Kidney capillary endothelial cell (primary cell): ENCODE data around the gene ATP1A2.
A peak's percentile ranks its signal among the peaks of the same experiment; 100 is the strongest.

Experiments
- DNase-seq: peaks from one replicate; pipeline ENCODE4 v3.0.0-alpha.2; 2018; ENCODE audit warnings: low spot score

ATP1A2 gene

DNA sequence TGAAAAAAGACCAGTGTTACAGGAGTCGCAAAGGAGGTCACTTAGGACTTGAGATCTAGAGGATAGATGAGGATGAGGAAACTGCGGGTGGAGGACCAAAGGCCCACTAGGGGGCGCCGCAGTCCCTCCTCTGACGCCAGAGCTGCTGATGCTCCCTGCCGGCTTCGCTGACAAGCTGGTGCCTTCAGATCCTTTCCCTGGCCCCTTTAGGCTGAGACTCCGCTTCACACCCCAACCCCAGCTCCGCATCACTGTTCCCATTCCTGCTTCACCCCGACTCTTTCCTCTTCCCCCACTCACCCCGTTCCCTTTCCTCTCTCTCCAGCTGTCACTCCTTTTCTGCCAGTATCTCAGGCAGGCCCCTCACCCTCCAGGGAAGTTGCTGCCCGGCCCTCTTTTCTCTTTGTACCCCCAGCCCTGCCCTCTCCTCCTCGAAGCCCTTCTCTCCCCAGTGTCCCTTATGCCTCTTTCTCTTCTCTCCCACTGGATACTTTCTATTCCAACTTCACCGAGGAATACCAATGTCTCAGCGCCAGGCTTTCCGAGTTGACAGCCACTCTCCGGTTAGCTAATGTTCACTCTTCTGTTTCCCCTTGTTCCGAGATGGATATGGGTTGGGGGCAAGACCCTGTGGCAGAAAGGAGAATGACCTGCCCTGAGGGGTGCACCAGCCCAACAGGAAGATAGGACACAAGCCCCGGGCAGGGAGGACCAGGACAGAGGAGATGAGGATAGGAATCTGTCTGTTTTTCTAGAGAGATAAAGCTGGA lies 29.7 kb upstream of the ATP1A2 start:
- DNase-seq: peak; percentile 62

DNA sequence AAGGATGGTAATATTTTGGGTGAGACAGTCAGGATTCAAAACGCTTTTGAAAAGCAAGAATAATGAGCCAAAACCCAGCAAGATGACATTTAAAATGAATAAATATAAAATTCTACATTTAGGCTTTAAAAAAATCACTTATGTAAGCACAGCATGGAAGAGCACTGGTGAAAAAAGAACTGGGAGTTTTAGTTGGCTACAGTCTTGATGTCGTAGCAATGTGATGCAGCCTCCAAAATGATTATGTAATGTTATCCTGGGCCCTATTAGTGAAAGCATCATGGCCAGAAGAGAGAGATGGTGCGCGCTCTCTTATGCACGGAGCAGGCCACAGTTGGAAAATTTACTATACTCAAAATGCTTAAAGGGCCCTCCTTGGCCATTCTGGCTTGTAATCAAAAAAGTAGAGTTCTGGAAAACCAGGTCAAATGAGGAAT lies 29.1 kb upstream of the ATP1A2 start:
- no peak for DNase-seq

- DNase-seq: no peak
These were observed 28.4 kb upstream of the ATP1A2 start for GRCh38 chr1:160087118-160087662.

DNA sequence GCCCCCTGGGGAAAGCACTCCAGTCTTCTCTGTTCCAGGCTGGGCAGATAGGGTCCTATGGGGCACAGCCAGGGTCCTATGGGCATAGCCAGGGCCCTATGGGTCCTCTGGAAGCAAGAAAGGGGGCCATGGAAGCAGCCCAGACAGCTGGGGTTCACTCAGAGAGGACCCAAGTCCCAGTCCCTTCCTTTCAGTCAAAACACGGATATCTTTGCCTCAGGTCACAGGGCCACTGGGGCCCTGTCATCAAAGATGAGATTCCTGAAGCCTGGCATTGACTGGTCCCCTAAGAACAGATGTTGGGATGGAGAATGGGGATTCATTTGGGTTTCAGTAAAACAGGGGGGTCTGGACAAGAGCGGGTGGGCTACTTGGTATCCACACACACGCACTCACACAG lies 25.7 kb upstream of the ATP1A2 start:
- DNase-seq: no peak

- DNase-seq: no peak
These were observed 24.8 kb upstream of the ATP1A2 start for GRCh38 chr1:160090760-160091159.

GRCh38 chr1:160091666-160092223 lies 23.8 kb upstream of the ATP1A2 start:
- no peak for DNase-seq

DNA sequence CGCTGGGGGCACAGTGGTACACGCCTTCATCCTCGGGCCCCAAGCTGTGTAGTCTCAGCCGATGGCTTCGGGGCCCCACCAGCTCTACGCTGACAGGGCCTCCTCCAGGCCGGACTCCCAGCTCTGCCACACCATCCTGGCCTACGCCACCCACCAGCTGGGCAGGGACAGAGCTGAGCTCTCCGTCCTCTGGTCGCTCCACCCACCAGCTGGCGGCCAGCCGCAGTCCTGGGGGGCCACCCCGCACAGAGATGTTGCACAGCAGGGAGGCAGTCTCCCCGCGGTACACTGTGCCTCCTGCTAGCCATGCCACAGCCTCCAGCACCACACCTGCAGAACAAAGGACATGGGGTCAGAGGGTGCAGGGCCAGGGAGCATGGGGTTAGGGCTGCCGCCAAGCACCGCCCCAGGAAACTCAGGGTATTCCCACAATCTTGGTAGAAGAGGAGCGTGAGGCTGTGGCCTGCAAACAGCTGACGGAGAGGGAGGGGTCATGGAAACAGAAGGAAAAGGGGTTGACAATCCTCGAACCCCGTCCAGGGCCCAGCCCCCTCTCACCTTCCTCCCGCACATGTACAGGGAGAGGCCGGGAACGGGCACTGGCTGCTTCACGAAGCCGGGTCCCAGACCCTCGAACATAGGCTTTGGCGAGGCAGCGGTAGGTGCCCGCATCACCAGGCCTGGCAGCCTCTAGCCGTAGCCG lies 23.0 kb upstream of the ATP1A2 start:
- DNase-seq: no peak

GRCh38 chr1:160093069-160093395 lies 22.5 kb upstream of the ATP1A2 start:
- no peak for DNase-seq

DNA sequence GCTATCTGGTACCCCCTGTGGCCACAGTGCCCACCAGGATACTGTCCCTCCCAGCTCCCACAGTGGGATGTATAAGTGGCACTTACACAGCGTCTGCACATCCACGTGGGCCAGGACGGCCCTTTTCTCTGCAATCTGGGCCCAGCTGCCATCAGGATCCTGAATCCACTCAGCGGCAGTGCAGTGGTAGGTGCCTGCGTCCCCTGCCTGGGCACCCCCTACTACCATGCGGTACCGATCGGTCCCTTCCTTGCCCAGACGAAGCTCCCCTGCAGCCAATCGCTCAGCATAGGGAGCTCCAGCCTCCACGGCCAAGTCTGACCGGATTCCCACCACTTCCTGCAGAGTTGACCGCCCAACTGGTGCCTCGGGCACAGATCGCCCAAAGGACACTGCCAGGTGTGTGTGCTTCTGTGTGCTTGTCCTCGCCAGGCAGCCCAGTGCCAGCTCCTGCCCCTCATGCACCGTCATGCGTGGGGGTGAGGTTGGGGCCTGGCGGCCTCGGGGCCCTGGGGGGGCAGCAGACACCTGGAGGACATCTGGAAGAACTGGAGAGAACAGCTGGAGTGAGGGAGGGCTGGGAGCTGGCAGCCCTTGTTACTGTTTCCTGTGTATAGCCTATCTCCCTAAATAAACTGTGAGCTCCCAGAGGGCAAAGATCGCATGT lies 21.8 kb upstream of the ATP1A2 start:
- DNase-seq: no peak

DNA sequence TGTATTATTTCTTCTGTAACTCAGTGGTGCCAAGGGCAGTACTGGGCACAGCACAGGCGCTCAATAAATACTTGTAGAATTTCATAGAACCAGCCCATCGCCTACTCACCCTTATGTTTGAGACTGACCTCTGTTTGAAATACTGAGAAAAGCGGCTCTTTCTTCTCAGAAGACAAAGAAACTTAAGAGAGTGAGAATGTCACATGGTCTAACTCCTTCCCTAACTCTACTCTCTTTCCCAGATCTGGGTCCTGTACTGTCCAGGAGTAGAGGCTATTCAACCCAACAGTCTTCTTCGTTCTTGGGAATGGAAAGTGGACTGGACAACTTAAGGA lies 21.3 kb upstream of the ATP1A2 start:
- DNase-seq: no peak

DNA sequence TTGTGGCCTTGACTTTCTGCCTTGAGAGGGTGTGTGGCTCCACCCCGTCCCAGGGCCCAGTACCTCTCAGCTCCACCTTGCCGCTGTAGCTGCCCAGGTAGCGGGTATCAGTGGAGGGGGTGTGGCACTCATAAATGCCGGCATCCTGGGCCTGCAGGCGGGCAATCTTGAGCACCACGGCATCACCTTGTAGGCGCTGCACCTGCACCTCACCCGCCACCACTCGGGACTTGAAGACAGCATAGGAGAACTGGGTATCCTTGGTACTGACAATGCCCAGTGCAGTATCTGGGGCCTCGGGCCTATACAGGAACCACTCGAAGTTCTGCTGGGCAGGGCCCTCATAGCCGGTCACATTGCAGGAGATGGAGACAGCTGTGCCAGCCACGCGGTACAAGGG lies 20.8 kb upstream of the ATP1A2 start:
- no peak for DNase-seq

GRCh38 chr1:160095382-160096105 lies 20.0 kb upstream of the ATP1A2 start:
- no peak for DNase-seq

GRCh38 chr1:160096274-160097116 lies 19.1 kb upstream of the ATP1A2 start:
- DNase-seq: no peak

DNA sequence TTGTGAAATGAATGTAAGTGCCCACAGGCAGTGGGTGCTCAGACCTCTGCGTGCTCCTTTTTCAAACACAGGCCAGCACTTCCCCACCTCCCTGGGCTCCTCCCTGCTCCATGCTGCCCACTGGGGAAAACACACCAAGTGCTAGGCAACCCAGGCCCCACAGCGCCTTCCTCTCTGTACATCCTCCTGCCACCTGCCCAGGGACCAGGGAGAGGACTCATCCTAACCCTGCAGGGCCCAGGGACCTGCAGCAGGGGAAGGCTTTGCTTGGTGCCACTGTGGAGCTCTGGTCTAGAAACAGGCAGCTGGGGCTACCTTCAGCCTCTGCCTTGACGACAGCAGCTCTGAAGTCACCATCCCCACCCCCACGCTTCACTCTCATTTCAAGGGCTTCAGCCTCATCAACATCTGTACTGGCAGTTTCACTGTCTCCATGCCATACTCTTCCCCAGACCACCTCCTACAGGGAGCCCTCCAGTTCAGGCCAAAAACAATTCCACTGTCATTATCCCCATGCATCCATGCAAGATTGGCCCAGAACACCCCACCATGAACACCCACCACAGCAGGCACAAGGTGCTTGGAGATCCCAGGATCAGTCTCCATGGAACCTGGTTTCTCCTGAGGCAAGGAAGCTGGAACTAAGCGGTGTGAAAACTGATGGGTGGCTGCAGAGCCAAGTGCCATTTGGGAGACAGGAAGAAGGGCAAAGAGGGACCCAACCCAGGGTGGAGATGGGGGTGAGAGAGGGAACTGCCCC lies 18.2 kb upstream of the ATP1A2 start:
- DNase-seq: no peak

GRCh38 chr1:160097911-160098851 lies 17.4 kb upstream of the ATP1A2 start, which contains the start of gene IGSF8:
Gene IGSF8, minus strand, starts transcription at chr1:160098619. Its CDS starts 147 bp downstream, at chr1:160098472.
- DNase-seq: peak; percentile 38

GRCh38 chr1:160098852-160099561 lies 16.6 kb upstream of the ATP1A2 start:
- DNase-seq: peak; percentile 86

- DNase-seq: no peak
These were observed 15.7 kb upstream of the ATP1A2 start for GRCh38 chr1:160099716-160100375.
